Type B pancreatic cell (in vitro differentiated cells): ENCODE data around the gene CD99. TPM values are rescaled to one million over a fixed set of nuclear protein-coding genes. Genes with fewer than 3 reads are reported as not detected.
"Not testable (repeated sequence)": the region's sequence is repeated elsewhere in the genome, so short reads cannot be mapped to it uniquely, and the experiment has no call there.

Source experiments
- DNase-seq: peaks from one replicate; pipeline ENCODE4 v3.0.0; 2021; ENCODE audit warnings: mixed read lengths; ENCODE audit not compliant: unreplicated experiment; ENCODE audit errors: extremely low spot score
- H3K27ac Mint-ChIP-seq: 2 replicates; pipeline ENCODE4 v1.8.0; 2021; ENCODE audit warnings: mild to moderate bottlenecking, mixed read lengths
- H3K27me3 Mint-ChIP-seq: 2 replicates; pipeline ENCODE4 v1.8.0; 2021; ENCODE audit warnings: mixed read lengths
- H3K36me3 Mint-ChIP-seq: 2 replicates; pipeline ENCODE4 v1.8.0; 2021; ENCODE audit warnings: mixed read lengths
- H3K4me1 Mint-ChIP-seq: one replicate; pipeline ENCODE4 v1.8.0; 2021; ENCODE audit warnings: mixed read lengths; ENCODE audit not compliant: unreplicated experiment
- H3K4me3 Mint-ChIP-seq: 2 replicates; pipeline ENCODE4 v1.8.0; 2021; ENCODE audit warnings: mild to moderate bottlenecking, mixed read lengths
- H3K9me3 Mint-ChIP-seq: 2 replicates; pipeline ENCODE4 v1.8.0; 2021; ENCODE audit warnings: mixed read lengths
- CTCF ChIP-seq: fragments of 200-600 bp; sonication (generic); conservative IDR thresholded peaks from 2 replicates; pipeline ENCODE4 v1.5.0; 2021; ENCODE audit warnings: antibody characterized with exemption, mild to moderate bottlenecking
- total RNA-seq: library from RNA; stranded (reverse); gene quantifications from 2 replicates; pipeline ENCODE4 v1.2.1, GENCODE V29; 2021; ENCODE audit warnings: low replicate concordance

Gene CD99
- total RNA-seq, 1 donor from 2014 or later, result 292 TPM

DNA sequence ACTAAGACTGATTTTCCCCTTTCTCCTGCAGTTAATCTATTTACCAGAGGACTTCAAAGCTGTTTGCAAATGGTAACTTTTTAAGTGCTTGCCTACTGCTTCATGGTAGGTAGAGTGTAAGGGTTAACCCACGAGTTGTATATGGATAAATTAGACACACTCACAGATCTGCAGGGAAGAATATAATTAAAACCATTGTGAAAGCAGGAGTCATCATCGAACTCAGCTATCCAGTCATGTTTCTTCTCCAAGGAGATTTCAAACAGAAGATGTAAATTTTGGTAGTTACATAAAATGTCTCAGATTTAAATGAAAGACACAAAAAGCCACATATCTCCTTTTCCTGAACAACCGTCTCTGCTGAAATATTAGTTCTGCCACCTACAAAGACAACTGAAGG, 60.2 kb downstream of the CD99 start:
- H3K4me1 Mint-ChIP-seq, result peaks cover 7% of the 10 kb centered on the region
- TF ChIP-seq CTCF, result no peak
- H3K27me3 Mint-ChIP-seq, result no peaks in the 10 kb centered on the region
- no peak for DNase-seq
- no peaks in the 10 kb centered on the region for H3K36me3 Mint-ChIP-seq
- H3K9me3 Mint-ChIP-seq, result no peaks in the 10 kb centered on the region
- H3K4me3 Mint-ChIP-seq, result no peak overlapping the region
- H3K27ac Mint-ChIP-seq, result no peak overlapping the region

GRCh38 chrX:2751874-2752300, 60.8 kb downstream of the CD99 start, which contains the start of gene XG:
TSS of gene XG (plus strand) at chrX:2752040. CDS start at chrX:2752275, 235 bp downstream.
- not testable (repeated sequence) for H3K9me3 Mint-ChIP-seq, H3K36me3 Mint-ChIP-seq, H3K27me3 Mint-ChIP-seq, DNase-seq, H3K4me3 Mint-ChIP-seq, H3K4me1 Mint-ChIP-seq
- H3K27ac Mint-ChIP-seq, result peak within 1 kb of the TSS; percentile 29

DNA sequence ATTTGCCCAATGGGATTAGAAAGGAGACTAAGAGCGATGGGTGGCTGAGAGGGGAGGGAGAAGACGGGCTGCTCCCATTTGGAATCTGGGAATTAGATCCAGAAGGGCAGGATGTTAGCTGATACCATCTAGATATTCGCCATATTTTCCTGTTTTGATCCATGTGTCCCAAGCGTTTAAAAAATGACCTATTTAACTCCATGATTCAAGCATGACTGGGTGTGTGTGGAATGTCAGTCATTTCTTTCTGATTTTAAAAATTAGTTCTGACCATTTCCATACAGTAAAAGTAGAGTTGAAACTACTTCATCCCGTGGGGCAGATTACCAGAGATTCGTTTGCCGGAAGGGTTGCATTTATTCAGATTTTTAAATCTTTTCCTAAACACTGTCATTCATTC, 61.3 kb downstream of the CD99 start:
- not testable (repeated sequence) for H3K4me1 Mint-ChIP-seq, H3K27me3 Mint-ChIP-seq, H3K27ac Mint-ChIP-seq, H3K4me3 Mint-ChIP-seq, H3K36me3 Mint-ChIP-seq, DNase-seq, H3K9me3 Mint-ChIP-seq

DNA sequence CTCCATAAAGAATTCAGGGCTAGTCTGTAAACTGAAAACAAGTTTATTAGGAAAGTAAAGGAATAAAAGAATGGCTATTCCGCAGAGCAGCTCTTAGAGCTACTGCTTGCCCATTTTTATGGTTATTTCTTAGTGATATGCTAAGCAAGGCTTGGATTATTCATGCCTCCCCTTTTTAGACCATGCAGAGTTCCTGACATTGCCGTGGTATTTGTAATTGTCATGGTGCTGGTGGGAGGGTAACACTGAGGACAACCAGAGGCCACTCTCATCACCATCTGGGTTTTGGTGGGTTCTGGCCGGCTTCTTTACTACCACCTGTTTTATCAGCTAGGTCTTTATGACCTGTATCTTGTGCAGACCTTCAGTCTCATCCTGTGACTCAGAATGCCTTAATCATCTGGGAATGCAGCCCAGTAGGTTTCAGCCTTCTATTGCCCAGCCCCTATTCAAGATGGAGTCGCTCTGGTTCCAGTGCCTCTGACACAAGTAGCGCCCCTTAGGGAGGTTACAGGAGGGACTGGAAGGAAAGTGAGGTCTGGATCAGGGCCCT, 64.1 kb downstream of the CD99 start:
- H3K4me1 Mint-ChIP-seq, DNase-seq, H3K4me3 Mint-ChIP-seq, H3K27me3 Mint-ChIP-seq, H3K9me3 Mint-ChIP-seq, H3K27ac Mint-ChIP-seq, H3K36me3 Mint-ChIP-seq: not testable (repeated sequence)

DNA sequence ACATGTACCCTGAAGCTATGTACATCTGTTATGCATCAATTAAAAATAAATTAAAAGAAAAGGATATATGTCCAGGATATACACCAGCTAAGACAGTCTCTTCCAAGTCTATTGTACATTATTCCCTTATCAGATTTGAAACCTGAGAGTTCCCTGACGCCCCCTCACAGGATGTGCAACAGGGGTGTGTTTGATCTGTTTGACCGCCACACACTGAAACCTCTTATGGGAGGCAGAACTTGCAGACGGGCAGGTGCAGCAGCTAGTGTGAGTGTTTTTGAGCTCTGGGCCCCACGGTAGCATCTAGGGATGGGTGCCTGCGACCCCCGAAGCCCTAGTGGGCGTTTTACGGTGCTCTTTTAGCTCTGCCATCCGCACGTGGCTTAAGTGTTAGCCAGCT, 65.5 kb downstream of the CD99 start:
- TF ChIP-seq CTCF, result no peak
- Mint-ChIP-seq H3K27me3 (peaks cover 3% of the 10 kb centered on the region), H3K9me3 (no peaks in the 10 kb centered on the region), H3K4me1 (no peaks in the 10 kb centered on the region), H3K36me3 (no peaks in the 10 kb centered on the region), H3K4me3 (no peak overlapping the region), H3K27ac (no peak overlapping the region)
- DNase-seq, result no peak

GRCh38 chrX:2761246-2761645, 70.2 kb downstream of the CD99 start:
- H3K27me3 Mint-ChIP-seq, result peaks cover 3% of the 10 kb centered on the region
- H3K36me3 Mint-ChIP-seq, result no peaks in the 10 kb centered on the region
- H3K4me3 Mint-ChIP-seq, result no peak overlapping the region
- H3K9me3 Mint-ChIP-seq, result no peaks in the 10 kb centered on the region
- DNase-seq, result no peak
- TF ChIP-seq CTCF, result no peak
- H3K4me1 Mint-ChIP-seq, result peaks cover 8% of the 10 kb centered on the region
- no peak overlapping the region for H3K27ac Mint-ChIP-seq

DNA sequence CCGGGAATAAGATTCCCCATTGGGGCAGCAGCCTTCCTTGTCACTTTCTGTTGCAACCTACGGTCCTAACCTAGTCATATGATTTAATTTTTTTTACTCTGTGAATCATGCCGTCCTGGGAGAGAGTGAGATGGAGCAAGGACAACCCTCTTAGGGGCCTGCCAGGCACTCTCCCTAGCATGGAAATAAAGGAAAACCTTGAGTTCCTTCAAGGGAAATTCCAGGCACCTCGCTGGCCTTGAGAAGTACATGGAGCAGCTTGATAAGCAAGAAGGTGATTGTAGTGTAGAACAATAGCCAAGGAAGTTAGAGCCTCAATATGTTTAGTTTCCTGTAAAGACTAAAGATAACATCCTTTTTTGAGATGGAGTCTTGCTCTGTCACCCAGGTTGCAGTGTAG, 71.6 kb downstream of the CD99 start:
- not testable (repeated sequence) for H3K27me3 Mint-ChIP-seq, H3K27ac Mint-ChIP-seq

DNA sequence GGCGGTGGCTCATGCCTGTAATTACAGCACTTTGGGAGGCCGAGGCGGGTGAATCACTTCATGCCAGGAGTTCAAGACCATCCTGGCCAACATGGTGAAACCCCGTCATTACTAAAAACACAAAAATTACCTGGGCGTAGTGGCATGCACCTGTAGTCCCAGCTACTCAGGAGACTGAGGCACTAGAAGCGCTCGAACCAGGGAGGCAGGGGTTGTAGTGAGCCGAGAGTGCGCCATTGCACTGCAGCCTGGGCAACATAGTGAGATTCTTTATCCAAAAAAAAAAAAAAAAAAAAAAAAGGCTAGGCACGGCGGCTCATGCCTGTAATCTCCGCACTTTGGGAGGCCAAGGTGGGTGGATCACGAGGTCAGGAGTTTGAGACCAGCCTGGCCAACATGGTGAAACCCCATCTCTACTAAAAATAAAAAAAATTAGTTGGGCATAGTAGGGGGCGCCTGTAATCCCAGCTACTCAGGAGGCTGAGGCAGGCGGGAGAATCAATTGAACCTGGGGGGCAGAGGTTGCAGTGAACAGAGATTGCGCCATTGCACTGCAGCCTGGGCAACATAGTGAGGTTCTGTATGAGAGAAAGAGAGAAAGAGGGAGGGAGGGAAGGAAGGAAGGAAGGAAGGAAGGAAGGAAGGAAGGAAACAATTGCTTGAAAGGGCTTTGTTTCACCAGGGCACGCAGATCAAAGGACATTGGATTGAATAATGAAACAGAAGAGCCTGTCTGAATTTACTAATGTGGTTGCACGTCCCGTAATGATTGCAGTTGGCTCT, 73.9 kb downstream of the CD99 start:
- not testable (repeated sequence) for DNase-seq, H3K27me3 Mint-ChIP-seq, H3K9me3 Mint-ChIP-seq, H3K4me3 Mint-ChIP-seq, H3K27ac Mint-ChIP-seq, H3K36me3 Mint-ChIP-seq
- H3K4me1 Mint-ChIP-seq, result peaks cover 20% of the 10 kb centered on the region

More for the DNA sequence above, 71.6 kb downstream of the CD99 start:
- H3K4me3 Mint-ChIP-seq, H3K9me3 Mint-ChIP-seq, H3K36me3 Mint-ChIP-seq, DNase-seq: not testable (repeated sequence)
- peaks cover 14% of the 10 kb centered on the region for H3K4me1 Mint-ChIP-seq
